Measurements from ENCODE around the gene SCYGR1. TPM values are rescaled to one million over a fixed set of nuclear protein-coding genes. Genes with fewer than 3 reads are reported as not detected.

The SCYGR1 gene
- total RNA-seq, 2 experiments from 2014 or later: not detected

Other genes starting within 250 kb of the SCYGR1 start
- gene COL4A4, start 223.7 kb downstream of the SCYGR1 start, total RNA-seq: not detected
- gene COL4A3, start 223.3 kb downstream of the SCYGR1 start, total RNA-seq: not detected
- gene MFF, start 62.7 kb downstream of the SCYGR1 start, total RNA-seq: 10 to 100 TPM; 64.5 to 68.3 TPM
- not detected for gene TM4SF20, start 8.6 kb downstream of the SCYGR1 start, total RNA-seq
- gene AGFG1, start 84.2 kb upstream of the SCYGR1 start, total RNA-seq: 10 to 100 TPM; 65.6 to 71.2 TPM
- not detected for gene SCYGR2, start 210.9 kb upstream of the SCYGR1 start, total RNA-seq
- not detected for gene SCYGR3, start 226.9 kb upstream of the SCYGR1 start, total RNA-seq
- not detected for gene SCYGR4, start 229.5 kb upstream of the SCYGR1 start, total RNA-seq

All from activated CD8-positive, alpha-beta T cell treated with anti-CD3 and anti-CD28 coated beads, Interleukin-2, amount 10 ng/mL, durations not matched to agents 7 days and 5 days (primary cell).